HG02885 (cell line): Measurements from ENCODE around the gene CRY1.

ENCODE experiments used
- ATAC-seq: cut with Tn5 transposase; IDR thresholded peaks from one replicate; pipeline ENCODE4 v1.9.1; 2021; ENCODE audit warnings: mild to moderate bottlenecking; ENCODE audit not compliant: unreplicated experiment, poor library complexity

Gene CRY1

GRCh38 chr12:106974511-106974910 is 118.8 kb downstream of the CRY1 start:
- peak; percentile 82 for ATAC-seq

GRCh38 chr12:106973545-106973944 is 119.8 kb downstream of the CRY1 start:
- ATAC-seq = no peak

- ATAC-seq = no peak
Observed at GRCh38 chr12:106971065-106971464, 122.3 kb downstream of the CRY1 start.

- no peak for ATAC-seq
Observed at GRCh38 chr12:106964526-106964925, 128.8 kb downstream of the CRY1 start.

- ATAC-seq = no peak
Observed at GRCh38 chr12:106962286-106962685, 131.1 kb downstream of the CRY1 start.

- ATAC-seq = no peak
Observed at GRCh38 chr12:106960443-106960842, 132.9 kb downstream of the CRY1 start.

GRCh38 chr12:106957583-106957982 is 135.8 kb downstream of the CRY1 start:
- ATAC-seq = no peak

- peak; percentile 43 for ATAC-seq
Observed at GRCh38 chr12:106956048-106956578, 137.2 kb downstream of the CRY1 start.

GRCh38 chr12:106955377-106956047 is 137.8 kb downstream of the CRY1 start, which contains the start of gene TMEM263:
TSS of gene TMEM263 (plus strand) at chr12:106955907. CDS start at chr12:106967117, 11,210 bp downstream.
- ATAC-seq = peak; percentile 79

GRCh38 chr12:106954462-106955376 is 138.6 kb downstream of the CRY1 start:
- peak; percentile 9 for ATAC-seq

- ATAC-seq = no peak
Observed at GRCh38 chr12:106953352-106954250, 139.7 kb downstream of the CRY1 start.

GRCh38 chr12:106950591-106950990 is 142.8 kb downstream of the CRY1 start:
- no peak for ATAC-seq

- no peak for ATAC-seq
Observed at GRCh38 chr12:106947461-106947860, 145.9 kb downstream of the CRY1 start.

GRCh38 chr12:106945261-106945851 is 148.0 kb downstream of the CRY1 start:
- no peak for ATAC-seq

- no peak for ATAC-seq
Observed at GRCh38 chr12:106942775-106943174, 150.6 kb downstream of the CRY1 start.

- no peak for ATAC-seq
Observed at GRCh38 chr12:106941481-106942156, 151.7 kb downstream of the CRY1 start.
